ENCODE data around the gene EMP2.

Gene EMP2

DNA sequence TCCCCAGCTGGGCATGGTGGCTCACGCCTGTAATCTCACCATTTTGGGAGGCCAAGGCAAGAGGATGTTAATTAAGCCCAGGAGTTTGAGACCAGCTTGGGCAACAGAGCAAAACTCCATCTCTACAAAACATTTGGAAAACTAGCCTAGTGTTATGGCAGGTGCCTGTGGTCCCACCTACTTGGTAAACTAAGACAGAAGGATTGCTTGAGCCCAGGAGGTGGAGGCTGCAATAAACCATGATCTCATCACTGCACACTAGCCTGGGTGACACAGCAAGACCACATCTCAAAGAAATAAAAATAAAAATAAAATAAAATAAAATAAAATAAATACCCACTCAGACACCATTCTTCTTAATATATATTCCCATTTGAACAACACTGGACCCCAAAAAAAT, 32.0 kb downstream of the EMP2 start:
- Histone ChIP-seq H3K9me3 (ENCODE audit: control insufficient read depth, insufficient read depth, low read length) (peaks cover 4% of the 10 kb centered on the region), H3K27me3 (ENCODE audit: control insufficient read depth, low read length) (no peaks in the 10 kb centered on the region), H3K4me2 (ENCODE audit: low read length) (no peak overlapping the region), H3F3A (ENCODE audit: control insufficient read depth, insufficient read depth) (no peaks in the 10 kb centered on the region), H3K36me3 (ENCODE audit: control insufficient read depth, low read length) (no peaks in the 10 kb centered on the region), H3K4me3 (ENCODE audit: low read length) (no peak overlapping the region), H3K79me2 (ENCODE audit: control insufficient read depth, low read length) (no peaks in the 10 kb centered on the region), H3K4me1 (ENCODE audit: control insufficient read depth, low read length) (peaks cover 9% of the 10 kb centered on the region), H4K20me1 (ENCODE audit: control insufficient read depth, insufficient read depth, low read depth, low read length) (no peaks in the 10 kb centered on the region), H3K27ac (ENCODE audit: low read depth, low read length) (no peak overlapping the region), H3K9me2 (replicated peaks; ENCODE audit: control insufficient read depth, low read length) (no peaks in the 10 kb centered on the region)
- no peak for TF ChIP-seq EZH2phosphoT487 (IDR thresholded peaks at IDR 0.05; ENCODE audit: borderline replicate concordance, low read length)
- TF ChIP-seq, protein P1, sequence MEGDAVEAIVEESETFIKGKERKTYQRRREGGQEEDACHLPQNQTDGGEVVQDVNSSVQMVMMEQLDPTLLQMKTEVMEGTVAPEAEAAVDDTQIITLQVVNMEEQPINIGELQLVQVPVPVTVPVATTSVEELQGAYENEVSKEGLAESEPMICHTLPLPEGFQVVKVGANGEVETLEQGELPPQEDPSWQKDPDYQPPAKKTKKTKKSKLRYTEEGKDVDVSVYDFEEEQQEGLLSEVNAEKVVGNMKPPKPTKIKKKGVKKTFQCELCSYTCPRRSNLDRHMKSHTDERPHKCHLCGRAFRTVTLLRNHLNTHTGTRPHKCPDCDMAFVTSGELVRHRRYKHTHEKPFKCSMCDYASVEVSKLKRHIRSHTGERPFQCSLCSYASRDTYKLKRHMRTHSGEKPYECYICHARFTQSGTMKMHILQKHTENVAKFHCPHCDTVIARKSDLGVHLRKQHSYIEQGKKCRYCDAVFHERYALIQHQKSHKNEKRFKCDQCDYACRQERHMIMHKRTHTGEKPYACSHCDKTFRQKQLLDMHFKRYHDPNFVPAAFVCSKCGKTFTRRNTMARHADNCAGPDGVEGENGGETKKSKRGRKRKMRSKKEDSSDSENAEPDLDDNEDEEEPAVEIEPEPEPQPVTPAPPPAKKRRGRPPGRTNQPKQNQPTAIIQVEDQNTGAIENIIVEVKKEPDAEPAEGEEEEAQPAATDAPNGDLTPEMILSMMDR (IDR thresholded peaks at IDR 0.05; ENCODE audit: low read depth, low read length, poor library complexity, severe bottlenecking), result no peak

DNA sequence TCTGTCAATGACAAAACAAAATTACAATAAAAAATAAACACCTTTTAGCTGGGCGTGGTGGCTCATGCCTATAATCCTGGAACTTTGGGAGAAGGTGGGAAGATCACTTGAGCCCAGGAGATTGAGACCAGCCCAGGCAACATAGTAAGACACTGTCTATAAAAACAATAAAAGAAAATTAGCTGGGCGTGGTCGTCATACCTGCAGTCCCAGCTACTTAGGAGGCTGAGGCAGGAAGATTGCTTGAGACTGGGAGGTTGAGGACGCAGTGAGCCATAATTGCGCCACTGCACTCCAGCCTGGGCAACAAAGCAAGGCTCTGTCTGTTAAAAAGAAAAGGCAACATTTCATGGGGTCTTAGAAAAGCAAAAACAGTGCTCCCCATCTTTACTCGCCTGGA, 32.7 kb downstream of the EMP2 start:
- Histone ChIP-seq H3K79me2 (ENCODE audit: control insufficient read depth, low read length) (no peaks in the 10 kb centered on the region), H3K4me2 (ENCODE audit: low read length) (no peak overlapping the region), H3K9me3 (ENCODE audit: control insufficient read depth, insufficient read depth, low read length) (peaks cover 4% of the 10 kb centered on the region), H3K9me2 (replicated peaks; ENCODE audit: control insufficient read depth, low read length) (no peaks in the 10 kb centered on the region), H3K4me1 (ENCODE audit: control insufficient read depth, low read length) (peaks cover 2% of the 10 kb centered on the region), H3K36me3 (ENCODE audit: control insufficient read depth, low read length) (no peaks in the 10 kb centered on the region), H3F3A (ENCODE audit: control insufficient read depth, insufficient read depth) (no peaks in the 10 kb centered on the region), H3K27ac (ENCODE audit: low read depth, low read length) (no peak overlapping the region), H3K27me3 (ENCODE audit: control insufficient read depth, low read length) (no peaks in the 10 kb centered on the region), H3K4me3 (ENCODE audit: low read length) (no peak overlapping the region), H4K20me1 (ENCODE audit: control insufficient read depth, insufficient read depth, low read depth, low read length) (no peaks in the 10 kb centered on the region)
- no peak for TF ChIP-seq EZH2phosphoT487 (IDR thresholded peaks at IDR 0.05; ENCODE audit: borderline replicate concordance, low read length)
- TF ChIP-seq, protein P1 (IDR thresholded peaks at IDR 0.05; ENCODE audit: low read depth, low read length, poor library complexity, severe bottlenecking), result no peak

DNA sequence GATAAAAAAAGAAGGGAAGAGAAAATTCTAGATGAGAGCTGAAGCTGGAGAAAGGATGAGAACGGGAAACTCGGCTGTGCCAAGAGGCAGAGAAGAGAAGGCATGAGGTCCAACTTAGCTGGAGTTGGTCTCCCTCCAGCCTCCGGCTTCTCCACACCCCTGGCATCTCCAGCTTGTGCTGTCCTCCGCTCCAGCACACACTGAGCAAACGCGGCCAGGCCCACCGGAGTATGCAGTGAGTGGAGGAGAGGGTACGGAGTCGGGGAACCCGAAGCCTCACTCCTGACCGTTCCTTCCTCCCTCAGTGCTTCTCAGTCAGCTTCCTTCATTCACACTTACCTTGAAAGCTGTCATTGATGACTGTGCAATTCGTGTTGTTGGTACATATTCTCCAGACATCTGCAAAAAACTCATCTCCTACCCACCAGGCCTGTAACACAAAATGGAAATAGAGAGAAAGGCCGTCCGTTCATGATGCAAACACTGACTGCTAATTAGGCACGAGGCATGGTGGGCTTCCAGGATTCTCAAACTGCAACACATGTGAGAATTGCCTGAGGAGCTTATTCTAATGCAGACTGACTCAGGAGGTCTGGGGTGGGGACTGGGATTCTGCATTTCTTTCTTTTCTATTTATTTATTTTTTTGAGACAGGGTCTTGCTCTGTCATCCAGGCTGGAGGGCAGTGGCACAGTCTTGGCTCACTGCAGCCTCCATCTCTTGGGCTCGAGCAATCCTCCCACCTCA, 37.0 kb downstream of the EMP2 start:
- Histone ChIP-seq H3K9me3 (ENCODE audit: control insufficient read depth, insufficient read depth, low read length) (no peaks in the 10 kb centered on the region), H3K27me3 (ENCODE audit: control insufficient read depth, low read length) (no peaks in the 10 kb centered on the region), H3F3A (ENCODE audit: control insufficient read depth, insufficient read depth) (no peaks in the 10 kb centered on the region), H4K20me1 (ENCODE audit: control insufficient read depth, insufficient read depth, low read depth, low read length) (no peaks in the 10 kb centered on the region), H3K27ac (ENCODE audit: low read depth, low read length) (no peak overlapping the region), H3K4me2 (ENCODE audit: low read length) (no peak overlapping the region), H3K9me2 (replicated peaks; ENCODE audit: control insufficient read depth, low read length) (no peaks in the 10 kb centered on the region), H3K36me3 (ENCODE audit: control insufficient read depth, low read length) (no peaks in the 10 kb centered on the region), H3K79me2 (ENCODE audit: control insufficient read depth, low read length) (no peaks in the 10 kb centered on the region), H3K4me1 (ENCODE audit: control insufficient read depth, low read length) (no peaks in the 10 kb centered on the region), H3K4me3 (ENCODE audit: low read length) (no peak overlapping the region)
- TF ChIP-seq, protein P1 (IDR thresholded peaks at IDR 0.05; ENCODE audit: low read depth, low read length, poor library complexity, severe bottlenecking), result no peak
- no peak for TF ChIP-seq EZH2phosphoT487 (IDR thresholded peaks at IDR 0.05; ENCODE audit: borderline replicate concordance, low read length)
